Nephron (organoid): ENCODE measurements around the gene NTM.
A peak's percentile ranks its signal among the peaks of the same experiment; 100 is the strongest.

ENCODE experiments used
- H3K27ac Mint-ChIP-seq, 3 experiments: 2 replicates each; pipeline ENCODE4 v1.8.0; 2020; ENCODE audit warnings: mixed read lengths in 3 of 3, mild to moderate bottlenecking in 2 of 3, moderate library complexity in 1 of 3
- H3K27me3 Mint-ChIP-seq: 2 replicates; pipeline ENCODE4 v1.8.0; 2021; ENCODE audit warnings: low read depth, mild to moderate bottlenecking, moderate library complexity, mixed read lengths
- H3K36me3 Mint-ChIP-seq: 2 replicates; pipeline ENCODE4 v1.8.0; 2020; ENCODE audit warnings: low read depth, mixed read lengths
- H3K4me1 Mint-ChIP-seq: 2 replicates; pipeline ENCODE4 v1.8.0; 2020; ENCODE audit warnings: mixed read lengths
- H3K4me3 Mint-ChIP-seq, 3 experiments: 2 replicates each; pipeline ENCODE4 v1.8.0; 2020; ENCODE audit warnings: mild to moderate bottlenecking in 3 of 3, mixed read lengths in 3 of 3, moderate library complexity in 2 of 3
- H3K9me3 Mint-ChIP-seq: 2 replicates; pipeline ENCODE4 v1.8.0; 2020; ENCODE audit warnings: mixed read lengths
- CTCF ChIP-seq, 3 experiments: fragments of 200-600 bp; sonication (generic); IDR thresholded peaks; one replicate each; pipeline ENCODE4 v1.5.0; 2021; ENCODE audit warnings: antibody characterized with exemption in 3 of 3; ENCODE audit not compliant: unreplicated experiment in 3 of 3

The NTM gene

GRCh38 chr11:131739243-131739882 lies 368.9 kb downstream of the NTM start:
- TF ChIP-seq CTCF (IDR thresholded peaks at IDR 0.05; ENCODE audit: unreplicated experiment in 3 of 3): no peak
- Mint-ChIP-seq H3K36me3 (no peaks in the 10 kb centered on the region), H3K27me3 (peaks cover 61% of the 10 kb centered on the region), H3K9me3 (no peaks in the 10 kb centered on the region), H3K4me1 (peaks cover 9% of the 10 kb centered on the region), H3K4me3 (no peak overlapping the region), H3K27ac (no peak overlapping the region)

GRCh38 chr11:131744847-131745246 lies 374.4 kb downstream of the NTM start:
- no peaks in the 10 kb centered on the region for H3K9me3 Mint-ChIP-seq
- H3K27me3 Mint-ChIP-seq: peaks cover 36% of the 10 kb centered on the region
- no peak overlapping the region for H3K4me3 Mint-ChIP-seq

GRCh38 chr11:131745405-131745804 lies 375.0 kb downstream of the NTM start:
- Mint-ChIP-seq H3K36me3 (no peaks in the 10 kb centered on the region), H3K9me3 (no peaks in the 10 kb centered on the region), H3K27ac (no peak overlapping the region), H3K4me3 (no peak overlapping the region), H3K27me3 (peaks cover 38% of the 10 kb centered on the region), H3K4me1 (no peaks in the 10 kb centered on the region)
- TF ChIP-seq CTCF (IDR thresholded peaks at IDR 0.05; ENCODE audit: unreplicated experiment in 3 of 3): no peak

More at GRCh38 chr11:131744847-131745246, 374.4 kb downstream of the NTM start:
- no peaks in the 10 kb centered on the region for H3K4me1 Mint-ChIP-seq
- no peaks in the 10 kb centered on the region for H3K36me3 Mint-ChIP-seq
- no peak overlapping the region for H3K27ac Mint-ChIP-seq
- TF ChIP-seq CTCF (IDR thresholded peaks at IDR 0.05; ENCODE audit: unreplicated experiment in 3 of 3): no peak

GRCh38 chr11:131746201-131746600 lies 375.8 kb downstream of the NTM start:
- H3K9me3 Mint-ChIP-seq: no peaks in the 10 kb centered on the region
- H3K36me3 Mint-ChIP-seq: no peaks in the 10 kb centered on the region
- no peak overlapping the region for H3K27ac Mint-ChIP-seq
- H3K27me3 Mint-ChIP-seq: peaks cover 37% of the 10 kb centered on the region
- H3K4me3 Mint-ChIP-seq: no peak overlapping the region
- no peak for TF ChIP-seq CTCF (IDR thresholded peaks at IDR 0.05; ENCODE audit: unreplicated experiment in 3 of 3)
- no peaks in the 10 kb centered on the region for H3K4me1 Mint-ChIP-seq

- no peak overlapping the region for H3K4me3 Mint-ChIP-seq
- H3K4me1 Mint-ChIP-seq: no peaks in the 10 kb centered on the region
- H3K36me3 Mint-ChIP-seq: no peaks in the 10 kb centered on the region
- H3K27me3 Mint-ChIP-seq: peaks cover 32% of the 10 kb centered on the region
- H3K9me3 Mint-ChIP-seq: peaks cover 6% of the 10 kb centered on the region
- peak; percentile 87 to 88 (median 88) for TF ChIP-seq CTCF (IDR thresholded peaks at IDR 0.05; ENCODE audit: unreplicated experiment in 3 of 3)
- H3K27ac Mint-ChIP-seq: no peak overlapping the region
Observed at GRCh38 chr11:131748151-131749050, 378.0 kb downstream of the NTM start.
